Naive thymus-derived CD4-positive, alpha-beta T cell (primary cell): ENCODE results near the gene MAP4K1. TPM values are rescaled to one million over a fixed set of nuclear protein-coding genes. Genes with fewer than 3 reads are reported as not detected.
"Not testable (repeated sequence)": the region's sequence is repeated elsewhere in the genome, so short reads cannot be mapped to it uniquely, and the experiment has no call there.

Experiments used
- ATAC-seq: fragments of 150-1000 bp; cut with Tn5 transposase; 2 replicates; pipeline ENCODE4 v1.10.0; 2021; ENCODE audit warnings: mild to moderate bottlenecking, moderate library complexity
- CTCF ChIA-PET: fragments of 350-600 bp; sonication (Branson Sonifier 250); formaldehyde crosslinking; loops from one replicate; lab custom pipeline; 2021; ENCODE audit warnings: antibody characterized with exemption; lab: Charles Lee
- POLR2A ChIA-PET: fragments of 350-600 bp; sonication (Branson Sonifier 250); formaldehyde crosslinking; loops from one replicate; lab custom pipeline; 2021; ENCODE audit warnings: antibody characterized with exemption, inconsistent platforms; lab: Charles Lee
- DNase-seq, 9 donors: peaks; one replicate each; pipeline versions ENCODE4 v3.0.0 to v3.0.0-alpha.2; 2020 to 2022; ENCODE audit warnings: mixed read lengths in 1 of 9
- H3K27ac ChIP-seq: one replicate; pipeline ENCODE4 v1.7.0; 2013; ENCODE audit warnings: mild to moderate bottlenecking, low read depth, low read length, moderate library complexity
- H3K27me3 ChIP-seq, 2 donors: one replicate each; pipeline ENCODE4 v1.7.0; 2013; ENCODE audit warnings: low read length in 2 of 2, mild to moderate bottlenecking in 2 of 2, moderate library complexity in 2 of 2; ENCODE audit not compliant: control insufficient read depth in 2 of 2, insufficient read depth in 2 of 2
- H3K36me3 ChIP-seq, 3 experiments: 1 replicate in 2 of 3; 2 replicates in 1 of 3; pipeline ENCODE4 v1.7.0; 2013; ENCODE audit warnings: low read length in 3 of 3, mild to moderate bottlenecking in 3 of 3, moderate library complexity in 1 of 3; ENCODE audit not compliant: insufficient read depth in 3 of 3, control insufficient read depth in 2 of 3
- H3K4me1 ChIP-seq, 2 donors: one replicate each; pipeline ENCODE4 v1.7.0; 2013; ENCODE audit warnings: low read length in 2 of 2, mild to moderate bottlenecking in 2 of 2, moderate library complexity in 1 of 2; ENCODE audit not compliant: control insufficient read depth in 2 of 2, insufficient read depth in 2 of 2
- H3K4me3 ChIP-seq: 2 replicates; pipeline ENCODE4 v1.7.0; 2013; ENCODE audit warnings: mild to moderate bottlenecking, low read length
- H3K9me3 ChIP-seq, 3 experiments: 1 replicate in 2 of 3; 2 replicates in 1 of 3; pipeline ENCODE4 v1.7.0; 2013; ENCODE audit warnings: low read length in 3 of 3; ENCODE audit not compliant: control insufficient read depth in 2 of 3
- H3K27ac Mint-ChIP-seq, 9 donors: one replicate each; pipeline ENCODE4 v1.8.0; 2020 to 2022; ENCODE audit warnings: mixed read lengths in 9 of 9, mild to moderate bottlenecking in 8 of 9, moderate library complexity in 5 of 9, inconsistent platforms in 2 of 9
- H3K27me3 Mint-ChIP-seq, 5 donors: one replicate each; pipeline ENCODE4 v1.8.0; 2021 to 2022; ENCODE audit warnings: mixed read lengths in 5 of 5, mild to moderate bottlenecking in 1 of 5
- H3K36me3 Mint-ChIP-seq, 5 donors: one replicate each; pipeline ENCODE4 v1.8.0; 2020 to 2022; ENCODE audit warnings: mixed read lengths in 5 of 5, mild to moderate bottlenecking in 3 of 5, inconsistent platforms in 1 of 5
- H3K4me1 Mint-ChIP-seq, 7 donors: one replicate each; pipeline ENCODE4 v1.8.0; 2020 to 2022; ENCODE audit warnings: mixed read lengths in 7 of 7, mild to moderate bottlenecking in 3 of 7, inconsistent platforms in 1 of 7
- H3K4me3 Mint-ChIP-seq, 10 donors: one replicate each; pipeline ENCODE4 v1.8.0; 2020 to 2022; ENCODE audit warnings: mild to moderate bottlenecking in 10 of 10, mixed read lengths in 10 of 10, moderate library complexity in 6 of 10, inconsistent platforms in 2 of 10
- H3K9me3 Mint-ChIP-seq, 11 donors: one replicate each; pipeline ENCODE4 v1.8.0; 2020 to 2022; ENCODE audit warnings: mixed read lengths in 11 of 11, mild to moderate bottlenecking in 4 of 11, inconsistent platforms in 1 of 11, moderate library complexity in 1 of 11
- intact Hi-C, 2 donors: fragments of 100-400 bp; cut with micrococcal nuclease; formaldehyde crosslinking; loops; one replicate each; pipeline ENCODE4 v1.15.1; 2023
- polyA plus RNA-seq, 2 donors: library from polyadenylated mRNA; unstranded; fragments of 300-500 nt; fragmentation: Illumina TruSeq; gene quantifications; one replicate each; pipeline ENCODE4 v1.2.3, GENCODE V29; 2021
- total RNA-seq, 6 experiments: library from RNA in 5 of 6; stranded (reverse) in 5 of 6; gene quantifications; 1 replicate in 5 of 6; 2 replicates in 1 of 6; pipeline ENCODE4 v1.2.3 and lab custom pipeline; 2021 to 2026

Gene MAP4K1
- total and polyA plus RNA-seq, 7 experiments from 2014 or later = 79.0 to 287 (median 221) TPM

GRCh38 chr19:38556521-38557174 lies 61.1 kb downstream of the MAP4K1 start:
- intact Hi-C loops = loop anchor here in 1 of 2 donors (5.0 kb wide), 2 partner anchors 61 to 81 kb away; partner anchors contain the start of genes EIF3K and MAP4K1
- no peaks in the 10 kb centered on the region for H3K27me3 ChIP-seq
- DNase-seq (no peak), ATAC-seq (peak; percentile 37)
- no peaks in the 10 kb centered on the region for H3K36me3 ChIP-seq
- H3K4me1 ChIP-seq = peaks cover 0 to 56% of the 10 kb centered on the region in 2 donors
- ChIA-PET CTCF (no interaction called here), POLR2A (no interaction called here)
- Mint-ChIP-seq H3K27ac (peak overlapping the region in 1 of 9 donors; percentile 58), H3K36me3 (no peaks in the 10 kb centered on the region), H3K9me3 (peaks cover 0 to 3% (median 0%) of the 10 kb centered on the region in 11 donors), H3K27me3 (peaks cover 0 to 10% (median 0%) of the 10 kb centered on the region in 5 donors), H3K4me3 (no peak overlapping the region), H3K4me1 (peaks cover 5 to 36% (median 13%) of the 10 kb centered on the region in 7 donors)
- H3K9me3 ChIP-seq = no peaks in the 10 kb centered on the region
- no peak overlapping the region for H3K4me3 ChIP-seq
- no peak overlapping the region for H3K27ac ChIP-seq

GRCh38 chr19:38555200-38555599 lies 62.6 kb downstream of the MAP4K1 start:
- Histone ChIP-seq H3K27ac (no peak overlapping the region), H3K36me3 (no peaks in the 10 kb centered on the region), H3K27me3 (no peaks in the 10 kb centered on the region), H3K9me3 (no peaks in the 10 kb centered on the region), H3K4me1 (peaks cover 0 to 56% of the 10 kb centered on the region in 2 donors), H3K4me3 (no peak overlapping the region)
- intact Hi-C loops = loop anchor here in 1 of 2 donors (5.0 kb wide), 2 partner anchors 62 to 82 kb away; partner anchors contain the start of genes EIF3K and MAP4K1
- DNase-seq (no peak), ATAC-seq (no peak)
- Mint-ChIP-seq H3K9me3 (peaks cover 0 to 3% (median 0%) of the 10 kb centered on the region in 11 donors), H3K27me3 (peaks cover 0 to 10% (median 3%) of the 10 kb centered on the region in 5 donors), H3K27ac (no peak overlapping the region), H3K4me3 (no peak overlapping the region), H3K4me1 (peaks cover 5 to 37% (median 13%) of the 10 kb centered on the region in 7 donors), H3K36me3 (no peaks in the 10 kb centered on the region)
- POLR2A ChIA-PET = interaction anchor here (0.7 kb wide), 1 partner anchor 14 kb away, joined by 6 read pairs; no protein-coding TSS in a partner anchor
- CTCF ChIA-PET = no interaction called here

- intact Hi-C loops = loop anchor here in 1 of 2 donors (5.0 kb wide), 2 partner anchors 63 to 83 kb away; partner anchors contain the start of genes EIF3K and MAP4K1
- Mint-ChIP-seq H3K4me3 (no peak overlapping the region), H3K36me3 (no peaks in the 10 kb centered on the region), H3K27me3 (peaks cover 0 to 10% (median 5%) of the 10 kb centered on the region in 5 donors), H3K27ac (no peak overlapping the region), H3K4me1 (peaks cover 5 to 33% (median 13%) of the 10 kb centered on the region in 7 donors), H3K9me3 (peaks cover 0 to 2% (median 0%) of the 10 kb centered on the region in 11 donors)
- POLR2A ChIA-PET = interaction anchor here (0.7 kb wide), 1 partner anchor 14 kb away, joined by 6 read pairs; no protein-coding TSS in a partner anchor
- ATAC-seq = no peak
- H3K36me3 ChIP-seq = no peaks in the 10 kb centered on the region
- CTCF ChIA-PET = interaction anchor here (0.7 kb wide), 1 partner anchor 95 kb away, joined by 4 read pairs; no protein-coding TSS in a partner anchor
- H3K9me3 ChIP-seq = no peaks in the 10 kb centered on the region
- H3K27me3 ChIP-seq = no peaks in the 10 kb centered on the region
- no peak overlapping the region for H3K27ac ChIP-seq
- DNase-seq = no peak
- H3K4me3 ChIP-seq = no peak overlapping the region
- peaks cover 0 to 51% of the 10 kb centered on the region in 2 donors for H3K4me1 ChIP-seq
Measured at GRCh38 chr19:38554676-38555141, 63.0 kb downstream of the MAP4K1 start.

- intact Hi-C loops, H3K9me3 ChIP-seq, H3K9me3 Mint-ChIP-seq, H3K27ac ChIP-seq, H3K4me3 ChIP-seq, POLR2A ChIA-PET, H3K36me3 ChIP-seq, CTCF ChIA-PET, DNase-seq, ATAC-seq, H3K27me3 ChIP-seq, H3K36me3 Mint-ChIP-seq, H3K4me3 Mint-ChIP-seq, H3K27ac Mint-ChIP-seq: not testable (repeated sequence)
- H3K27me3 Mint-ChIP-seq = peaks cover 0 to 10% (median 5%) of the 10 kb centered on the region in 5 donors
- peaks cover 5 to 28% (median 13%) of the 10 kb centered on the region in 7 donors for H3K4me1 Mint-ChIP-seq
- H3K4me1 ChIP-seq = peaks cover 0 to 41% of the 10 kb centered on the region in 2 donors
Measured at GRCh38 chr19:38553239-38553638, 64.5 kb downstream of the MAP4K1 start.

GRCh38 chr19:38551450-38551813 lies 66.3 kb downstream of the MAP4K1 start:
- H3K4me3 Mint-ChIP-seq = peak overlapping the region in 1 of 10 donors; percentile 34
- H3K36me3 Mint-ChIP-seq = no peaks in the 10 kb centered on the region
- ATAC-seq = no peak
- H3K4me3 ChIP-seq = no peak overlapping the region
- peak in 1 of 9 donors; percentile 57 for DNase-seq
- H3K27ac ChIP-seq = no peak overlapping the region
- peaks cover 0 to 25% of the 10 kb centered on the region in 2 donors for H3K4me1 ChIP-seq
- no peaks in the 10 kb centered on the region for H3K36me3 ChIP-seq
- intact Hi-C loops = no loop called here
- ChIA-PET POLR2A (no interaction called here), CTCF (no interaction called here)
- no peaks in the 10 kb centered on the region for H3K9me3 ChIP-seq
- peaks cover 0 to 10% (median 5%) of the 10 kb centered on the region in 5 donors for H3K27me3 Mint-ChIP-seq
- H3K4me1 Mint-ChIP-seq = peaks cover 5 to 20% (median 11%) of the 10 kb centered on the region in 7 donors
- no peaks in the 10 kb centered on the region for H3K27me3 ChIP-seq
- H3K9me3 Mint-ChIP-seq = peaks cover 0 to 2% (median 0%) of the 10 kb centered on the region in 11 donors
- H3K27ac Mint-ChIP-seq = peak overlapping the region in 2 of 9 donors; percentile 40 to 94

- Histone ChIP-seq H3K9me3 (no peaks in the 10 kb centered on the region), H3K27ac (no peak overlapping the region), H3K36me3 (no peaks in the 10 kb centered on the region), H3K27me3 (no peaks in the 10 kb centered on the region), H3K4me1 (peaks cover 0 to 23% of the 10 kb centered on the region in 2 donors), H3K4me3 (no peak overlapping the region)
- Mint-ChIP-seq H3K9me3 (peaks cover 0 to 2% (median 0%) of the 10 kb centered on the region in 11 donors), H3K4me1 (peaks cover 5 to 18% (median 11%) of the 10 kb centered on the region in 7 donors), H3K36me3 (no peaks in the 10 kb centered on the region), H3K27me3 (peaks cover 0 to 6% (median 4%) of the 10 kb centered on the region in 5 donors), H3K27ac (no peak overlapping the region), H3K4me3 (no peak overlapping the region)
- ChIA-PET POLR2A (no interaction called here), CTCF (no interaction called here)
- DNase-seq (no peak), ATAC-seq (no peak)
- intact Hi-C loops = no loop called here
Measured at GRCh38 chr19:38550376-38550775, 67.4 kb downstream of the MAP4K1 start.
